Lung microvascular endothelial cell (primary cell): ENCODE measurements around the gene ABCC6. TPM values are rescaled to one million over a fixed set of nuclear protein-coding genes. Genes with fewer than 3 reads are reported as not detected.
"Not testable (repeated sequence)": the region's sequence is repeated elsewhere in the genome, so short reads cannot be mapped to it uniquely, and the experiment has no call there.

Experiments used
- DNase-seq, 2 donors: peaks; one replicate each; pipeline versions ENCODE4 v3.0.0 to v3.0.0-alpha.2; 2010; ENCODE audit warnings: low read depth in 2 of 2
- total RNA-seq: library from RNA; depleted of rRNA; stranded (reverse); fragments of >200 nt; gene quantifications from 2 replicates; pipeline ENCODE4 v1.2.1, GENCODE V29; 2014

The ABCC6 gene
- total RNA-seq, 1 donor from 2014 or later, result under 0.01 TPM

DNA sequence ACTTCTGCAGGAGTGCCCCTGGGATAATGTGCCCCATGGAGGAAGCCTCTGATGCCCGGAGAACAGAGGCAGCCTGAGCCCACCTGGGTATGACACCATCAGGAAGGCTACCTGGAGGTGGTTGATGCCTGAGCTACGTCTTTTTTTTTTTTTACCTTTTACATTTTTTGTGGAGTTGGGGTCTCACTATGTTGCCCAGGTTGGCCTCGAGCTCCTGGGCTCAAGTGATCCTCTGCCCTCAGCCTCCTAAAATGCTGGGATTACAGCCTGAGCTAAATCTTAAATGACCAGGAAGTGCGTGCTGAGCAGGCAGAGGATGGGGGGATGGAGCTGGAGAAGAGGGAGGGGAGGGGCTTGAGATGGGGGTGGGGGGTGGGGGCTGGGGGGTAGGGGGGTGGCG, 32.7 kb downstream of the ABCC6 start:
- DNase-seq, result no peak

DNA sequence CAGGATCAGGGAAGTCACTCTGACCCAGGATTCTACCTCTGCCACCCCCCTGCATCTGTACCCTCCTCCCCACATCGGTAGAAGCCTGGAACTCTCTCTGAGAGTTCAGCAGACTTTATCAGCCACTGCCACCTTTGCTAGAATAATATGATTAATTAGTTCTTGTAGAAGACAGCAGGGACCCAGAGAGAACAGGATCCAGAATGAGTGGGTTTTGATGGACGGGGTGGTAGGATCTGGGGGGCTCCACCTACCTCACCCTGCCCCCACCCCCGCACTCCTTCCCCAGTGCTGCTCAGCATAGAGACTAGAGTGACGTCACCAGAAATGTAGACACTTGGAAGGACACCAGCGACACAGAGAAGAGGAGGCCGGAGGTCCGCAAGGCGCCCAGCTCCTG, 33.5 kb downstream of the ABCC6 start:
- DNase-seq, result no peak

GRCh38 chr16:16188827-16189226, 34.5 kb downstream of the ABCC6 start:
- no peak for DNase-seq

- no peak for DNase-seq
Observed at GRCh38 chr16:16186820-16187219, 36.5 kb downstream of the ABCC6 start.

GRCh38 chr16:16185095-16185494, 38.2 kb downstream of the ABCC6 start:
- no peak for DNase-seq

GRCh38 chr16:16184594-16184993, 38.7 kb downstream of the ABCC6 start:
- DNase-seq, result no peak

- DNase-seq, result no peak
Observed at GRCh38 chr16:16183562-16183961, 39.7 kb downstream of the ABCC6 start.

- no peak for DNase-seq
Observed at GRCh38 chr16:16182918-16183317, 40.4 kb downstream of the ABCC6 start.

GRCh38 chr16:16181748-16182147, 41.5 kb downstream of the ABCC6 start:
- DNase-seq, result not testable (repeated sequence)

DNA sequence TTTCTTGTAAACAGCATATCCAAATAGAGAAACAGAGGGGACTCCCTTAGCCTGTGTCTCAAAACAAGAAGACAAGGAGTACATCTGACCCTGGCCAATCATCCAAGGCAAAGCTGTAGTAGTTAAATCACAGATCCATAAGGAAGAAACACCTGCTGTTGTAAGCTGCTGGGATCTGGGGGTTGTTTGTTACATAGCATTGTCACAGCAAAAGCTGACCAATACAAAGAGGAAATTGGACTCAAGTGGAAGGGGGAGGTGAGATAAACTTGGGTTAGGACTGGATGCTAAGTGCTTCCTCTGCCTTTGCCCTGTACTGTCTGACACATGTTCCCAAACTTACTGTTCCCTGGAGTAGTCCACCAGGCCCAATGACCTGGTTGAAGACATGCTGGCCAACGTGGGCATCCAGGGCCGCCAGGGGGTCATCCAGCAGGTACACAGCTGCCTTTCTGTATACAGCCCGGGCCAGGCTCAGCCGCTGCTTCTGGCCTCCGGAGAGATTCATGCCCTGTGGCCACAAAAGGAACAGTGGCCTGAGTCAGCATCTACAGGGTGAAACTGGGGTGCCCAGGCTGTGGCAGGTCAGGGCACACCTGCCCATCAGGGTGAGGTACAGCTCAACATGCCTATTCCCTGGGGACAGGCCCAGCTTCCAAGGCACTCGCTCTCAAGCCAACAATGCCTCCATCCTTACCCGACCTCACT, 44.7 kb downstream of the ABCC6 start:
- DNase-seq, result no peak

- no peak for DNase-seq
Observed at GRCh38 chr16:16176328-16176727, 47.0 kb downstream of the ABCC6 start.

- DNase-seq, result no peak
Observed at GRCh38 chr16:16175296-16175695, 48.0 kb downstream of the ABCC6 start.

DNA sequence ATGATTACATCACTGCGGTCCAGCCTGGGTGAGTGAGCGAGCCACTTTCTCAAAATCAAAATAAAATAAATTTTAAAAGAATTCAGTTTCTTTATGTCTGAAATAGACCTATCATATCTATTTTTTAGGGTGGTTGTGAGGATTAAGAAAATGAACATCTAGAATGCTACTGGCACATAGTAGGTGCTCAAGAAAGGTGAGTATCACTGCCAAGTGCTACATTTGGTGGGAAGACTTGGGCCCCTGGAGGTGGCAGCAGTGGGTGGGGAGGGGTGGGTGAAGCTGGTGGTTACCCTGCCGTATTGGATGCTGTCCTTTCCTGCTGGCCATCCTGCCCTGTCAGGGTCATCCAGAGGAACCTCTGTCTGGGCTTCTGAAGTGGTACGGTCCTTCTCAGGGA, 50.3 kb downstream of the ABCC6 start:
- DNase-seq, result no peak

DNA sequence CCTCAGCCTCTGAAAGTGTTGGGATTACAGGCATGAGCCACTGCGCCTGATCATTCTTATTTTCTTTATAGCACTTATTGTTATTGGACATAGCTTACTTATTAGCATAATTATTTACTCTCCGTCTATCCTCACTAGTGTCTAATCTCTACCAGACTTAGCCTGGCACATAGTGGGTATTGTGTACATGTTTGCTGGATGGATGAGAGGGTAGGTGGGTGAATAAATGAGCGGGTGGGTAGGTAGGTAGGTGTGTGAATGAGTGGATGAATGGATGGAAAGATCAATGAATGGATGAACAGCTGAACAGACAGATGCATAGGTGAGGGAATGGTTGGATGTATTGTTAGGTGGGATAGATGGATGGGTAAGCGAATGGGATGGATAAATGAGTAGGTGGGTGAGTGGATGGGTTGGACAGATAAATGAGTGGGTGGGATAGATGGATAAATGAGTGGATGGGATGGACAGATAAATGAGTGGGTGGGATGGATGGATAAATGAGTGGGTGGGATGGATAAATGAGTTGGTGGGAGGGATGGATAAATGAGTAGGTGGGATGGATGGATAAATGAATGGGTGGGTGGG, 51.9 kb downstream of the ABCC6 start:
- DNase-seq, result no peak

- DNase-seq, result no peak
Observed at GRCh38 chr16:16169615-16170014, 53.7 kb downstream of the ABCC6 start.

- no peak for DNase-seq
Observed at GRCh38 chr16:16168431-16168830, 54.9 kb downstream of the ABCC6 start.

DNA sequence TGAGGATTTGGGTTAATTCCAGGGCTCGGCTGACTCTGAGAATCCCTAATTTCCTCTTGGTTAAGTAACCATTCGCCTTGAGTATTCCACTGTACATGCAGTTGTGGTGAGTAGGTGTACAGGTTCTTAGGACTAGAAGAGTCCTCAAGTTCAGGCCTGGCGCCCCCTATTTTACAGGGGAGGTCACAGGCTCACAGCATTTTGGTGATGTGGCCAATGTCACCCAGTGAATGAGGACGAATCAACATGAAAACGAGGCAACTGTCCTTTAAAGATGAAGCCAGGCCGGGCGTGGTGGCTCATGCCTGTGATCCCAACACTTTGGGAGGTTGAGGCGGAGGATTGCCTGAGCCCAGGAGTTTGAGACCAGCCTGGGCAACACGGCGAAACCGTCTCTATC, 55.4 kb downstream of the ABCC6 start:
- no peak for DNase-seq

DNA sequence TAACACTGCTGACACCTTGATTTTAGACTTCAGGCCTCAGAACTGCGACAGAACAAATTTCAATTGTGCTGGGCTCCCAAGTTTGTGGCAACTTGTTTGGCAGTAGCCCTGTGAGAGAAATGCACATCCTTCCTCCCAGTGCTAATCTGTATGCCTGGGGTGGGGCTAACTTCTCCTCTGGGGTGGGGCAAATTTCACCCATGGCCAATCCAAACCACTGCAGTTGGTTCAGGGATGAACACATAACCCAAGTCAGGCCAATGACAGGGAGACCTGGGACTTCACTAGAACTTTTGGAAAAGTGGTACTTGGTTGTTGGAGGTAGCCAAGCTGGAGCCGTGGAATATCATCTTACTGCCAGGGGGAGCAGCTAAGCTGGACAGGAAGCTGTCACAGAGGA, 56.3 kb downstream of the ABCC6 start:
- no peak for DNase-seq

GRCh38 chr16:16166085-16166484, 57.2 kb downstream of the ABCC6 start:
- no peak for DNase-seq

- DNase-seq, result no peak
Observed at GRCh38 chr16:16164243-16164642, 59.1 kb downstream of the ABCC6 start.

GRCh38 chr16:16163571-16163970, 59.7 kb downstream of the ABCC6 start:
- no peak for DNase-seq

GRCh38 chr16:16163109-16163508, 60.2 kb downstream of the ABCC6 start:
- no peak for DNase-seq

DNA sequence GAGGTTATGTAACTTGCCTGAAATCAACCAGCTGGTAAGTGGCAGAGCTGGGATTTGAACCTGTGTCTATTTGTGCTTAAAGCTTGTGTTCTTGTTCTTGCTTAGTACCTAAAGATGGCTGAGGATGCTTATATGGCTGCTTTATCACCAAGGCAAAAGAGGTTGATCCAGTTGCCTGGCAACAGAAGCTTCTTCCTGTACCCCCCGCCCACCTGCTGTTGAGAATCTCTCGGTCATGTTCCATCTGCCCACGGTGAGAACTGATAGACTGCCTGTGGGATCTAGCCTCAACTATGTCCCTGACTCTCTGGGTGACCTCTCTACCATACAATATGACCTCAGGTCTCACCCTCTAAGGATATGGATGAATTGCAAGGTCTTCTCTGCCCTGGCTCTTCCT, 60.7 kb downstream of the ABCC6 start:
- DNase-seq, result no peak

GRCh38 chr16:16161840-16162239, 61.5 kb downstream of the ABCC6 start:
- not testable (repeated sequence) for DNase-seq
